Measurements from ENCODE around the gene CALCB.
A peak's percentile ranks its signal among the peaks of the same experiment; 100 is the strongest.
"Not testable (repeated sequence)": the region's sequence is repeated elsewhere in the genome, so short reads cannot be mapped to it uniquely, and the experiment has no call there.

Gene CALCB, protein sequence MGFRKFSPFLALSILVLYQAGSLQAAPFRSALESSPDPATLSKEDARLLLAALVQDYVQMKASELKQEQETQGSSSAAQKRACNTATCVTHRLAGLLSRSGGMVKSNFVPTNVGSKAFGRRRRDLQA

DNA sequence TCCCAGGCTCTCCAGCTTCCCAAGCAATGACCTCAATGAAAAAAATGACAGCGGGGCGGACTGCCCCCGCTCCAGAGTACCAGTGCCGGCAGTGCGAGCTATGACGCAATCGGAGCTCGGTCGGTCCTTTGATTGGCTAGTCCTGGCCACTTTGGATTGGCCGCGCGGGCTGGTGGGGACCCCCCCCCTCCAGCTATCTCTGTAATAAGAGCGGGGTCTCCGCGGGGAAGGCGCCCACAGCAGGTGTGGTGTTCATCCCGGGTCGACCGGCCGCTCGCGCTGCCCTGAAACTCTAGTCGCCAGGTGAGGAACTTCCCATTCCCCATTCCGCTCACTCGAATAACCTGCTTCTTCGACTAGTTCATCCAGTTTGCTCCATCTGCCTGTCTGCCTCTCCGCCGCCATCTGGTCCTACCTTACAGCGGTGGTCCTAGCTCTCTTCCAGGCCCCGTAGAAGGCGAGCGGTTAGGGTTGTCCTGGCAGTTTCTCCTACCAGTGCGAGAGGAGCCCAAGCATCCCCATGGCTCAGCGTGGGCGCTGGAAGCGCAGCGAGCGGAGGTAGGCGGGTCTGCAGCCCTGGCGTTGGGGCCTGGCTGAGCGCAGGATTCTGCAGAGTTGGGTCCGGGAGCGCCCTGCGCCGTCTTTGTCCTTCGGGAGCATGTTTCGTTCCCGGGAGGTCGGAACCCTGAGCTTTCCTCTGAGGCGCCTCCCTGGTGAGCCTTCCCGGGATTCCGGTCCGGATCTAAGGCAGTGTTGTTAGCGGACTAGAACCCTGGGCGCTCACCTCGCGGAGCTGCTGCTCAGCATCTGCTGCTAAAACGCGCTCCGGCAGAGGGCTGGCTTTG is at the start of gene CALCB:
CALCB (plus strand) TSS at position 233 of the 845 bp plus-strand sequence. CDS start 1,126 bp downstream, outside the sequence.
- DNase-seq (ENCODE audit: low spot score): peak; percentile 17

- DNase-seq (ENCODE audit: low spot score): no peak
Observed at GRCh38 chr11:15027011-15027410, 46.4 kb upstream of the CALCB start.

- DNase-seq (ENCODE audit: low spot score): no peak
Observed at GRCh38 chr11:15027956-15028355, 45.4 kb upstream of the CALCB start.

DNA sequence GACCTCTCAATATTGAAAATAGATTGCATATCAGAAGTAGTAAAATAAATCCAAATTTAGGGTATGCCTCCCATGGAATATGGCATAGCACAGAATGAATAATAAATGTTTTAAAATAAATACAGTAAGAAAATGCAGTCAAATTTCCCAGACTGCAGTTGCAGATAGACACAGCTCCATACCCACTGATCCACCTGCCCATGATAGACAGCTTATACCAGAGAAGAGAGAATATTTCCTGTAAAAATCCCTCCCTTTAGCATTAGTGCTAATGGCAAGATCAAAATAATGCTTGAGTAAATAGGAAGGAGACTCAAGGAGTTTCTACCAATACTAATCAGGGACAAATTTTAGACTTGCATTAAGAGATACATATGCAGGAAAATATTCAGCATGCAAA is 45.0 kb upstream of the CALCB start:
- DNase-seq (ENCODE audit: low spot score): no peak

GRCh38 chr11:15031945-15032344 is 41.4 kb upstream of the CALCB start:
- not testable (repeated sequence) for DNase-seq (ENCODE audit: low spot score)

GRCh38 chr11:15034687-15035267 is 38.6 kb upstream of the CALCB start:
- DNase-seq (ENCODE audit: low spot score): no peak

DNA sequence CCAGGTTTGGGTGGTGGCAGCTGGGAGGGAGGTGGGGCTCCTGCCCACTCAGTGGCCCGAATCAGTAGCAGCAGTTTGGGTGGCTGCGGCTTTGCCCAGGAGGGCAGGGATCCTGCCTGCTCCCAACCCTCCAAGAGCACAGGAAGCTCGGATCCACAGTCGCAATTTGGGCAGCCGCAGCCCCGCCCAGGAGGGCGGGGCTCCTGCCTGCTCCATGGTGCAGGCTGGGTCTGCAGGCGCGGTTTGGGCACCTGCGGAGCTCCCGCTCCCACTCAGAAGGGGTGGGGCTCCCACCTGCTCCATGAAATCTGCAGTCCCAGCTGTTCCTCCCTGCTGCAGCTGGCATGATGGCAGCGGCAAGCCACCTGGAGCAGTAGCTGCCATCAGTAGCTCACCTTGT is 38.1 kb upstream of the CALCB start:
- no peak for DNase-seq (ENCODE audit: low spot score)

- peak; percentile 8 for DNase-seq (ENCODE audit: low spot score)
Observed at GRCh38 chr11:15038963-15039362, 34.4 kb upstream of the CALCB start.

DNA sequence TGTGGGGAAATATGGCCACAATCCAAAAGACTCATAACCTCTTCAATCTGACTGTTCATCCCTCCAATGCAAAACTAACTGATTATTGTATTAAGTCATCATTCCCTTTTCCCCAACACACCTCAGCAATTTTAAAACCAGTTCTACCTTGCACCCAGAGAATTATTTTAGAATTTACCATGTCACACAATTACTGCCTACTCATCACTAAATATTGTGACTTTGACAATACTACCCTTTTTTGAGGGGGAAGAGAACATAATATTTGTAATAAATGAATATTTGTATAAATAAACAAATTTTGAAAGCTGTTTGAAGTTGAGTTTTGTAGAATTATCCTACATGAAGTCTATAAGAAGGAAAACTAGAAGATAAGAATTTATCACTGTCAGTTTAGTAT is 28.2 kb upstream of the CALCB start:
- DNase-seq (ENCODE audit: low spot score): no peak

GRCh38 chr11:15045891-15046290 is 27.5 kb upstream of the CALCB start:
- DNase-seq (ENCODE audit: low spot score): no peak

- DNase-seq (ENCODE audit: low spot score): not testable (repeated sequence)
Observed at GRCh38 chr11:15046673-15047072, 26.7 kb upstream of the CALCB start.

DNA sequence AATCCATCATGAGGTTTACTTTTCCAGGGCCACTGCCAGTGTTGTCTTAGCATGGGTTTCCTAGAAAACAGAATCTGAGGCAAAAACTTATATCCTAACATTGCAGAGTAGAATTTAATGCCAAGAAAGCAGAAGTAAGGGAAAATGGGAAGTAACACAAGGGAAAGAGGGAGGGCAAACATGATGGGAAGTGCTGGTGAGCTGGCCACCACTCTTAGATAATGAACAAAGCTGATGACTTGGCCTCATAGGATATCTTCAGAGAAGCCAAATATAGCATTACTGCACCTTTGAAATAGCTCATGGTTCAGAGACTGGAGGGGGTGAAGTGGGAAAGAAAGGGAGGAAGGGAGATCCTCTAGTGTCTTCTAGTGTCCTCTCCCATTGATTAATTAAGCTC is 24.8 kb upstream of the CALCB start:
- DNase-seq (ENCODE audit: low spot score): no peak

DNA sequence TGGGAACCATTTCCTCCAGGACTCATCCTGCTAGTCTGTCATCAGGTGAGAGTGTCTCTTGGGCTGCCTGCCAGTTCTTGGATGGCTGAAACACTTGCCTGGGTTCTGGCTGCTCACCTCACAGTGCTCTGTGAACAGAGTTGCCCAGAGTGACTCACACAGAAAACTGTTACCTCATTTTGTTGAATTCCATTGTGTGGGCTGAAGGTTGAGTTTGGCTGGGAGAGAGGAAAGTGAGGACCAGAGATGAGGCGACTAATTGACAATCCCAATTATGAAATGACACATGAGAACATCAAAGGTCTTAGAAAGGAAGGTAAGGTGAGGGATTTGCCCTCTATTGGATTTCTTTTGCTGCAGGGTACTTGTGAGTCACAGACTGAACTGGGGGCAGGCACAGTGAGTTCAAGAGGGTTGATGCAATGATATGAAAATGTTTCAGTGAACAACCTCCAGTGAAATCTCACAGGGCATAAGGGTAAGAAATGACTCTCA is 20.2 kb upstream of the CALCB start:
- no peak for DNase-seq (ENCODE audit: low spot score)

DNA sequence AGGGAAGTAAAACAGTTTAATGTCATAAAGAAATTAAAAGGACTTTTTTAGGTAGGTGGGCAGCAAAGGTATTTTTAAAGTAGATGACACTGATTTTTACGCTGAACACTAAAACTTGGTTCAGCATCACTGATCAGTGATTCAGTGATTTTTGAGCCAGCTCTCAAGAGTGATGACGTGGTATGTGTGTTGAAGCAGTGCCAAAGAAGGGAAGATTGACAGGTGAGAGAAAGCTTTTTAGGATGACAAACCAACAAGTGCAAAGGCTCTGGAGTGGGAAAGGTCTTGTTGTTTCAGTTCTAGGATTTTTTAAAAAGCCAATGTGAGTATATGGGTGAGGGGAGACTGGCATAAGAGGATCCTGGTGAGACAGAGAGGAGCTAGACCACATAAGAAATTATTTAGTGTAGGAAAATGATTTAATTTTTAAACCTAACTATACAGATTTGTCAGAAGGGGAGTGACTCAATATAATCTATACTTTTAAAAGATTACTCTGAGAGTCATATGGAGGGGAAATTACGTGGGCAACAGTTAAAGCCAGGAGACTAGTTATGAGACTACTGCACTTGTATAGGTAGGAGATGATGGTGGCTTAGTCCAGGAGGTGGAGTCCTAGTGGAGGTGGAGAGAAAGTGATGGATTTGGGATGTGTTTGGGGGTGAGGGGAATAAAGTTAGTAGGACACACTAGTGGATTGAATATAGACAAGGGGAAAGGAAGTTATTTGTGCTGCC is 17.6 kb upstream of the CALCB start:
- no peak for DNase-seq (ENCODE audit: low spot score)

DNA sequence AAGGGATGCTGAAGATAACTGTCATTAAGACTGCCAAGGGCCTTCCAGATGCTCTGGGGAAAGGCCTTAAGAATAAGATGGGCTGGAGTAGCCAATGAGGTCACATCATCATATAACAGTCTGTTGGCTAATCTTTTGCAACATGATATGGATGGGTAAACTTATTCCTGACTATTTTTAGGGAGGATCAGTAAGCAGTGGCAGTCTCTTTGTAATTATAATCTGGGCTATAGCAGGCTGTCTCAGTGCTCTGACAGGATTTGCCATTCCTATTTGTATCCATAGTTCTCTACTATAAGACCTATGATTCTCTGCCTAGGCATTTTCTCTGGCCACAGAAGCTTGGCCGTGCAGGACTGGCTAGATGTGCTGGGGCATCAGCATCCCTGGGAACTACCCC is 16.1 kb upstream of the CALCB start:
- no peak for DNase-seq (ENCODE audit: low spot score)

- no peak for DNase-seq (ENCODE audit: low spot score)
Observed at GRCh38 chr11:15059132-15059915, 14.1 kb upstream of the CALCB start.

DNA sequence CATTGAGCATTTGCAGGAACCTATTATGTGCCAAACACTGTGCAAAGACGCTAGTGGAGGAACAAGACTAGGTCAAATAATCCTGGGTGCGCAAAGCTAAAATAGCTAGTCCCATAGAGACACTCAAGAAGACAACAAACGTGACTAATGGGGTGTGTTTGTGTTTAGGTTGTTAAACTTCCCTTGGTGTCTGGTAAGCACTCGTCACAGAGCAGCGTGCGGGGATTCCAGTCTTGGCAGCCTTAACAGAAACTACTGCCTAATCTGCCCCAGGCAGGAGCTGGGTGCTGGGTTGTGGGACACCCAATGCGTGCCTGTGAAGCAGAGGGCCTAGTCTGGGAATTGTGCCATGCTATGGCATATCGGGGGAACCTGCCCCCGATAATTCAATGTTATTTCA is 10.8 kb upstream of the CALCB start:
- DNase-seq (ENCODE audit: low spot score): no peak

GRCh38 chr11:15069751-15070150 is 3.6 kb upstream of the CALCB start:
- not testable (repeated sequence) for DNase-seq (ENCODE audit: low spot score)

DNA sequence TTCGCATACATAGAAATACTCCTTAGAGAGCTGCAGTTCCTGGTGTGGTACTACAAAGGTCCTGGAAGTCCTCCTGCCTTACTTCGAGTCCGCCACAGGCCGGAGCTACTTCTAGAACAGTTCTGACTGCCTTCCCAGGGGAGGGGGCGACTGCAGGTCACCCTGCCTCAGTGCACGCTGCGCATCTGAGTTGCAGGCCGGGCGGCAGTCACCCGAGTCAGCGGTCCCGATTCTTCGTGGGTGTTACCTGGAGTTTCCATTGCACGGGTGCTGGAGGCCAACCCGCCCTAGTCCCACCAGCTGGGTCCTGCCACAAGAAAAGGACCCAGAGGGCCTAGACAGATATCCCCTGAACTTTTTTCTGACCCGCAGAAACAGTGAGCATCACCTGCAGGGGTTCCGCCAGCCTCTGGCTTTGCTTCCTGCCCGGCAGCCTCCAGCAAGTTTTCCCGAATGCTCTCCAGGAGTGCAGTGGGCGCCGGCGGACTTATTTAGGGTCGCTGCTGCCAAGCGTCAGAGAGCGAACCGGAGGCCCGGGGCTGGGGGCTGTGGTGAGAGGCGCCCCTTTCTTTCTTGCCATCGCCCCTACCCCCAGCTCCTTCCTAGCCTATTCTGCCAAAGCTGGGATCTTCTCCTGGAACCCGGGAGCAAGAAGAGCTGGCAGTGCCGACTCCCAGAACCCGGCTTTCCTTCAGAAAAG is 1.7 kb upstream of the CALCB start:
- no peak for DNase-seq (ENCODE audit: low spot score)

DNA sequence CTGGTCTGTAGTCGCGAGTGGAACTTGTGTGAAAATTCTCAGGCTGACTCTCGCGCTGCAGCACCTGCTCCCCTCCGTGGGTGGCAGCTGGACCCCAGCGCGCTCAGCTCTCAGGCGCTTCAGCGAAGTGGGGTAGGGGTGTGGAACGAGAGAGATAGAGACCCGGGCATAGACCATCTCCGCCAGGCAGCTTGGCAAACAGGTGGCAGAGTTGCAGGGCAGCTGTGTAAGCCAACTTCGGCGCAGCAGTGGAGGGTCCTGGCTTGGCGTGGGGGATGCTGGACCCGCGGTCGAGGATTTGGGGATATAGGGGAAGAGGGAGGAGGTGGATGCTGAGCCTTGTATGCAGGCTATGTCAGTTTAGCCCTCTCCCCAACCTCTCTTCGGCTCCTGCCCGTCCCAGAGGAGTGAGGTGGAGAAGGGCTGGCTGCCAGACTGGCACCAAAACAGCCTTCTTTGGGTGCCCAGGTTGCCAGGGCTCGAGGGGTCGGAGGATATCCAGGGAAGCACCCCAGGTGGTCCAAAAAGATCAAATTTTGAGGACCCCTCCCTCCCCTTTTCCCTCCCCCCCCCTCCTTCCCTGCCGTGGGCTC is 746 bp upstream of the CALCB start:
- no peak for DNase-seq (ENCODE audit: low spot score)
